Peyer's patch (tissue), 4 donors: ENCODE results near the gene ENOPH1.

Experiments used
- POLR2A ChIP-seq, 2 donors: fragments of 450-650 bp; IDR thresholded peaks; one replicate each; pipeline ENCODE4 v1.5.1; 2017; ENCODE audit warnings: antibody characterized with exemption in 2 of 2, mild to moderate bottlenecking in 2 of 2, moderate library complexity in 2 of 2
- TF ChIP-seq, protein P1 (sequence below), 6 experiments: fragments of 450-650 bp in 4 of 6; fragments of 200-600 bp in 2 of 6; sonication (generic) in 1 of 6; IDR thresholded peaks; one replicate each; pipeline ENCODE4 v1.5.1; 2017 to 2019; ENCODE audit warnings: antibody characterized with exemption in 6 of 6, mild to moderate bottlenecking in 3 of 6, moderate library complexity in 1 of 6

DNA sequence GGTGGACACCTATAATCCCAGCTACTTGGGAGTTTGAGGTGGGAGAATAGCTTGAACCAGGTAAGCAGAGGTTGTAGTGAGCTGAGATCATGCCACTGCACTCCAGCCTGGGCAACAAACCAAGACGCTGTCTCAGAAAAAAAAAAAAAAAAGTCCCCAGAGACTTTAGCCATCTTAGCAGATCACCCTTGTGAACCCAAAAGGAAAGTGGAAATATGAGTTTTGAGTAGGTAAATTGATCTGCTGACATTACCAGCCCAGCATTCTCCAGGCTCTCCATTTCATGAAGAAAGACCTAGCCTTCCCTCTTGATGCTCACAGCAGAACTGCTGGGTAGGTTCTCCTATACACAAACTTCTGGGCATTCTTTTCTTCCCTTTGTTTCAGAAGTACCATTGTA is 32.1 kb upstream of the ENOPH1 start:
- TF ChIP-seq, protein P1, sequence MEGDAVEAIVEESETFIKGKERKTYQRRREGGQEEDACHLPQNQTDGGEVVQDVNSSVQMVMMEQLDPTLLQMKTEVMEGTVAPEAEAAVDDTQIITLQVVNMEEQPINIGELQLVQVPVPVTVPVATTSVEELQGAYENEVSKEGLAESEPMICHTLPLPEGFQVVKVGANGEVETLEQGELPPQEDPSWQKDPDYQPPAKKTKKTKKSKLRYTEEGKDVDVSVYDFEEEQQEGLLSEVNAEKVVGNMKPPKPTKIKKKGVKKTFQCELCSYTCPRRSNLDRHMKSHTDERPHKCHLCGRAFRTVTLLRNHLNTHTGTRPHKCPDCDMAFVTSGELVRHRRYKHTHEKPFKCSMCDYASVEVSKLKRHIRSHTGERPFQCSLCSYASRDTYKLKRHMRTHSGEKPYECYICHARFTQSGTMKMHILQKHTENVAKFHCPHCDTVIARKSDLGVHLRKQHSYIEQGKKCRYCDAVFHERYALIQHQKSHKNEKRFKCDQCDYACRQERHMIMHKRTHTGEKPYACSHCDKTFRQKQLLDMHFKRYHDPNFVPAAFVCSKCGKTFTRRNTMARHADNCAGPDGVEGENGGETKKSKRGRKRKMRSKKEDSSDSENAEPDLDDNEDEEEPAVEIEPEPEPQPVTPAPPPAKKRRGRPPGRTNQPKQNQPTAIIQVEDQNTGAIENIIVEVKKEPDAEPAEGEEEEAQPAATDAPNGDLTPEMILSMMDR (IDR thresholded peaks at IDR 0.05), result no peak
- TF ChIP-seq POLR2A (IDR thresholded peaks at IDR 0.05), result no peak
